HEK293T (cell line): ENCODE measurements around the gene EYS.

Source experiments
- ARNT ChIP-seq: fragments of 450-650 bp; IDR thresholded peaks from 2 replicates; pipeline ENCODE4 v1.6.1; 2017; ENCODE audit warnings: mild to moderate bottlenecking
- BHLHE40 ChIP-seq: fragments of 450-650 bp; IDR thresholded peaks from 2 replicates; pipeline ENCODE4 v1.6.1; 2016; ENCODE audit warnings: mild to moderate bottlenecking, moderate library complexity, borderline replicate concordance
- FOXM1 ChIP-seq: fragments of 450-650 bp; IDR thresholded peaks from 2 replicates; pipeline ENCODE4 v1.6.1; 2017; ENCODE audit warnings: mild to moderate bottlenecking, borderline replicate concordance
- NFRKB ChIP-seq: fragments of 450-650 bp; IDR thresholded peaks from 2 replicates; pipeline ENCODE4 v1.6.1; 2016; ENCODE audit warnings: mild to moderate bottlenecking, moderate library complexity
- SP1 ChIP-seq: fragments of 450-650 bp; IDR thresholded peaks from 2 replicates; pipeline ENCODE4 v1.6.1; 2017
- TARDBP ChIP-seq: fragments of 450-650 bp; IDR thresholded peaks from 2 replicates; pipeline ENCODE4 v1.6.1; 2016

GRCh38 chr6:64064919-64065318 lies 1642.1 kb downstream of the EYS start:
- no peak for TF ChIP-seq NFRKB
- no peak for TF ChIP-seq ARNT
- no peak for TF ChIP-seq TARDBP
- TF ChIP-seq SP1: no peak
- no peak for TF ChIP-seq BHLHE40
- TF ChIP-seq FOXM1: no peak
